MG63 (cell line): ENCODE measurements around the gene EPHB1. TPM values are rescaled to one million over a fixed set of nuclear protein-coding genes. Genes with fewer than 3 reads are reported as not detected.

Experiments
- DNase-seq: peaks from one replicate; pipeline ENCODE4 v3.0.0-alpha.2; 2020
- H3K27me3 ChIP-seq: fragments of 250-450 bp; sonication (Bioruptor Pico); 2 replicates; pipeline ENCODE4 v1.5.1; 2020; ENCODE audit warnings: mild to moderate bottlenecking, moderate library complexity
- H3K36me3 ChIP-seq: fragments of 250-450 bp; sonication (Bioruptor Pico); 2 replicates; pipeline ENCODE4 v1.5.1; 2020; ENCODE audit warnings: mild to moderate bottlenecking, moderate library complexity
- H3K4me3 ChIP-seq: fragments of 250-450 bp; sonication (Bioruptor Pico); 2 replicates; pipeline ENCODE4 v1.5.1; 2020; ENCODE audit warnings: mild to moderate bottlenecking, moderate library complexity
- H3K9me3 ChIP-seq: fragments of 250-450 bp; sonication (Bioruptor Pico); 2 replicates; pipeline ENCODE4 v1.5.1; 2020; ENCODE audit warnings: mild to moderate bottlenecking, moderate library complexity
- total RNA-seq: library from RNA; depleted of rRNA; stranded (reverse); fragments of >200 nt; shearing (Covaris generic); gene quantifications from 2 replicates; pipeline ENCODE4 v1.2.3, GENCODE V29; 2014; ENCODE audit warnings: low replicate concordance

The EPHB1 gene
- total RNA-seq, 1 experiment from 2014 or later: not detected

DNA sequence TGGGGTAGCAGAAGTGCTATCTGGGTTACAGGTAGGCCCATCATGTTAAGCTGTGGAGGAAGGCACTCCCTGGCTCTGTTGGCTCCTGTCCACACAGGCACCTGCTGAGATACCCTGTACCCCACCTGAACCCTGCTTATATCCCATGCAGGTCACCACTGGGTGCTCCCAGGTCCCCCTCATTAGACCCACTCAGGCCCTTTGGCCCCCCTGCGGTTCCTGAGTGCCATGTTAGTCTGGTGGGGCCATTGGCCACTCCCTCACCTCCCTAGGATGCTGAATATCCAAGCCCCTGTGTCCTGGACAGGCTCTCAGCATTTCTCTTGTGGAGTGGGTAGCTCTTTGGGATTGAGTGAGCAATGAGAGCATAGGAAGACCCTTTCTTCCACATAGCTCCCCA is 128.2 kb downstream of the EPHB1 start:
- H3K4me3 ChIP-seq: no peak overlapping the region
- no peaks in the 10 kb centered on the region for H3K36me3 ChIP-seq
- H3K27me3 ChIP-seq: peaks cover 3% of the 10 kb centered on the region; the same call in 1 of the 2 replicates
- DNase-seq: no peak
- H3K9me3 ChIP-seq: no peaks in the 10 kb centered on the region

GRCh38 chr3:134927599-134927998 is 132.5 kb downstream of the EPHB1 start:
- Histone ChIP-seq H3K27me3 (0 out of 2 replicates have a peak, but pooled peaks cover 3% of the 10 kb centered on the region), H3K36me3 (no peaks in the 10 kb centered on the region), H3K9me3 (no peaks in the 10 kb centered on the region), H3K4me3 (no peak overlapping the region)
- DNase-seq: no peak

DNA sequence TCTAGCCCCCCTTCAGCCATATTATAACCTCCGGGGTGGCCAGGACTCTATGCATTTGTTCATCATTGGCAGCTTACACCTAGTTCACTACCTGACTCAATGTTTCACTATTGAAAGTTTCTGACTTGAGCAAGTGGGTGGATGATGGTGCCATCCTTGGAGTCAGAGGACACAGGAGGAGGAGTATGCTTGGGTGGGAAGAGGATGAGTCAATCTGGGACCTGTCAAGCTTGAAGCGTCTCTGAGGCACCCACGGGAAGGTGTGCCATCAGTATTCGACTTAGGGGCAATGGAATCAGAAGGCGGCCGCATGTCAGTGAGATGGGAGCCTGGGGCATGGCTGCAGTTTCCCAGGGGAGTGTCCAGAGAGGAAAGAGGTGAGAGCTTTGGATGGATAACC is 133.3 kb downstream of the EPHB1 start:
- no peaks in the 10 kb centered on the region for H3K36me3 ChIP-seq
- DNase-seq: no peak
- H3K4me3 ChIP-seq: no peak overlapping the region
- 0 out of 2 replicates have a peak, but pooled peaks cover 3% of the 10 kb centered on the region for H3K27me3 ChIP-seq
- H3K9me3 ChIP-seq: no peaks in the 10 kb centered on the region

GRCh38 chr3:134928819-134929218 is 133.8 kb downstream of the EPHB1 start:
- Histone ChIP-seq H3K36me3 (no peaks in the 10 kb centered on the region), H3K27me3 (0 out of 2 replicates have a peak, but pooled peaks cover 3% of the 10 kb centered on the region), H3K9me3 (no peaks in the 10 kb centered on the region), H3K4me3 (no peak overlapping the region)
- no peak for DNase-seq

GRCh38 chr3:134929976-134930375 is 134.9 kb downstream of the EPHB1 start:
- no peaks in the 10 kb centered on the region for H3K27me3 ChIP-seq
- H3K9me3 ChIP-seq: no peaks in the 10 kb centered on the region
- H3K4me3 ChIP-seq: no peak overlapping the region
- H3K36me3 ChIP-seq: no peaks in the 10 kb centered on the region
- DNase-seq: no peak

DNA sequence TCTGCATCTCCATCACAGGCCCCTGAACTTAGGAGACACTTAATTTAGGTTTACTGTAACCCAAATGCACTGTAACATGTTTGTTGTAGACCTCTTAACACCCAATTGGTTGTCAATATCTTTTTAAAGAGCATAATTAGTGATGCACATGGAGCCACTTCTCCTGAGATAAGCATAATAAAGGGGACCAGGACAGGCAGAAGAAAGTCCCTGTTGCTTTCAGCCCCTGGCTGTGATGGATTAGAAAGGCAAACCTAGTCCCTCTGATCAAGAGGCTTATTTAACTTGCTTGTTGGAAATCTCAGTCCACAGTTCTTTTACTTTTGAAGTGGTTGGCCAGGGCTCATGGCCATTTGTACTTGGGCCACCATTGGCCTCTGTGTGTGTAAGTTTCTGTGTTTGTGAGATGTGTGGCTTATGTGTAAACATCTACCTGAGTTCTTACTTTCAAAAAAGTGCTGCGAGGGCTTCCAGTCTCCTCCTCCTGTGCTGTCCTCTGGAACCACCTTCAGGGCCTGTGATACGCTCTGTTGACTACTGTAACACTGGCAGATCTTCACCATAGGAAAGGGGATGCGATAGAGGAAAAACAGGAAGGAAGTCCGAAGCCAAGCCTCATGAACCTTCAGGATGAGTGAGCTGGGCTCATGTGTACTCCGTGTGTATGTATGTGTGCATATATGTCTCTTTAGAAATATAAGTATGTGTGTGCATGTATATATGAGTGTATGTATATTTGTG is 136.2 kb downstream of the EPHB1 start:
- no peaks in the 10 kb centered on the region for H3K36me3 ChIP-seq
- DNase-seq: no peak
- no peaks in the 10 kb centered on the region for H3K27me3 ChIP-seq
- no peak overlapping the region for H3K4me3 ChIP-seq
- H3K9me3 ChIP-seq: no peaks in the 10 kb centered on the region

GRCh38 chr3:134932035-134932434 is 137.0 kb downstream of the EPHB1 start:
- H3K9me3 ChIP-seq: no peaks in the 10 kb centered on the region
- no peak overlapping the region for H3K4me3 ChIP-seq
- no peaks in the 10 kb centered on the region for H3K27me3 ChIP-seq
- H3K36me3 ChIP-seq: no peaks in the 10 kb centered on the region
- DNase-seq: no peak

DNA sequence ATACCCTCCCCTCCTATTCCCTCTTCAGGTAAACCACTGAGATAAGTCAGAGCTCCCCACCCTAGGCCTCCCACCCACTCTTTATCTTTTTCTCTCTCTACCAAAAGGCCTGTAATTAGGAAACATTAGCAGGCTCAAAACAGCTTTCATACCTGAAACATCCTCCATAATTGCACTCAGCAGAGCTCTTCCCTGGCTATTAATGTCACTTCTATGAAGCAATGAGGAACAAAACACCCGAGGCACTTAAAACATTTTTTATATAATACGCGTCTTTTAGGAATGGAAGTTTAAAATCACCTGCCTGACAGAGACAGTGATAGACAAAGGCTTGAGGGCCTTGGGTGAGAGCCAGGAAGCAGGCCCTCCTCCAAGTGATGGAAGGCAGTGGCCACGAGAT is 138.9 kb downstream of the EPHB1 start:
- Histone ChIP-seq H3K9me3 (no peaks in the 10 kb centered on the region), H3K27me3 (no peaks in the 10 kb centered on the region), H3K36me3 (no peaks in the 10 kb centered on the region), H3K4me3 (no peak overlapping the region)
- DNase-seq: no peak

GRCh38 chr3:134934933-134935332 is 139.9 kb downstream of the EPHB1 start:
- Histone ChIP-seq H3K9me3 (no peaks in the 10 kb centered on the region), H3K27me3 (no peaks in the 10 kb centered on the region), H3K36me3 (no peaks in the 10 kb centered on the region), H3K4me3 (no peak overlapping the region)
- DNase-seq: no peak

GRCh38 chr3:134937256-134938028 is 142.4 kb downstream of the EPHB1 start:
- Histone ChIP-seq H3K4me3 (no peak overlapping the region), H3K36me3 (no peaks in the 10 kb centered on the region), H3K27me3 (no peaks in the 10 kb centered on the region), H3K9me3 (no peaks in the 10 kb centered on the region)
- no peak for DNase-seq

- no peaks in the 10 kb centered on the region; the same call in 1 of the 2 replicates for H3K27me3 ChIP-seq
- no peak for DNase-seq
- no peaks in the 10 kb centered on the region for H3K36me3 ChIP-seq
Observed at GRCh38 chr3:134938029-134938525, 143.0 kb downstream of the EPHB1 start.

DNA sequence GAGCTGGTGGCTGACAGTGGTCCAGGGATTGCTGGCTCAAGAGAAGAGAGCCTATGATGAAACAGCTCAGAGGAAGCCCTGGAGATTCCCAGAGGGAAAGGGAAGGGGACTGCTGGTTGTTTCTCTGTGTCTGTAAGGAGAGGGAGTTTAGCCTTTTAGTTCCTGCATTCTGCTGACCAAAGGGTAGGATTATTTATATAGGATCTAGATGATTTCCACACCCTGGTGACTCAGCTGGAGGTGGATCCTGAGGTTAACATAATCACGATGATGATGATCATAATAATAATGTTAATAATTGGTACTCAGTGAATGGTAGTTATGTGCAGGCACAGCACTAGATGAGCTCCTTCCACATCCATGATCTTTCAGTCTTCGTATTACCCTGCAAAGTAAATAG is 144.9 kb downstream of the EPHB1 start:
- Histone ChIP-seq H3K9me3 (no peaks in the 10 kb centered on the region), H3K4me3 (no peak overlapping the region), H3K36me3 (no peaks in the 10 kb centered on the region), H3K27me3 (peaks cover 5% of the 10 kb centered on the region)
- no peak for DNase-seq

More at GRCh38 chr3:134938029-134938525, 143.0 kb downstream of the EPHB1 start:
- H3K9me3 ChIP-seq: no peaks in the 10 kb centered on the region
- H3K4me3 ChIP-seq: no peak overlapping the region

- Histone ChIP-seq H3K36me3 (no peaks in the 10 kb centered on the region), H3K27me3 (peaks cover 8% of the 10 kb centered on the region), H3K4me3 (no peak overlapping the region), H3K9me3 (no peaks in the 10 kb centered on the region)
- DNase-seq: no peak
Observed at GRCh38 chr3:134941820-134942219, 146.8 kb downstream of the EPHB1 start.

- Histone ChIP-seq H3K27me3 (peaks cover 8% of the 10 kb centered on the region), H3K4me3 (no peak overlapping the region), H3K9me3 (no peaks in the 10 kb centered on the region), H3K36me3 (no peaks in the 10 kb centered on the region)
- DNase-seq: no peak
Observed at GRCh38 chr3:134944429-134944828, 149.4 kb downstream of the EPHB1 start.

- H3K4me3 ChIP-seq: no peak overlapping the region
- DNase-seq: no peak
- peaks cover 7% of the 10 kb centered on the region for H3K27me3 ChIP-seq
- no peaks in the 10 kb centered on the region for H3K9me3 ChIP-seq
- H3K36me3 ChIP-seq: no peaks in the 10 kb centered on the region
Observed at GRCh38 chr3:134949150-134949549, 154.1 kb downstream of the EPHB1 start.

GRCh38 chr3:134952371-134952770 is 157.3 kb downstream of the EPHB1 start:
- Histone ChIP-seq H3K36me3 (no peaks in the 10 kb centered on the region), H3K9me3 (no peaks in the 10 kb centered on the region), H3K27me3 (no peaks in the 10 kb centered on the region), H3K4me3 (no peak overlapping the region)
- no peak for DNase-seq

GRCh38 chr3:134955874-134956273 is 160.8 kb downstream of the EPHB1 start:
- H3K27me3 ChIP-seq: no peaks in the 10 kb centered on the region
- no peak overlapping the region for H3K4me3 ChIP-seq
- DNase-seq: no peak
- H3K9me3 ChIP-seq: no peaks in the 10 kb centered on the region
- no peaks in the 10 kb centered on the region for H3K36me3 ChIP-seq
